Hepatocyte (in vitro differentiated cells): ENCODE measurements around the gene KRTAP9-9.

Experiments used
- CTCF ChIP-seq: fragments of 200-600 bp; sonication (generic); IDR thresholded peaks from 2 replicates; pipeline ENCODE4 v1.5.1; 2016; ENCODE audit warnings: antibody characterized with exemption, mild to moderate bottlenecking; ENCODE audit not compliant: poor library complexity
- EZH2 ChIP-seq: fragments of 200-600 bp; sonication (generic); IDR thresholded peaks from 2 replicates; pipeline ENCODE4 v1.6.1; 2016; ENCODE audit warnings: antibody characterized with exemption, mild to moderate bottlenecking, borderline replicate concordance

GRCh38 chr17:41258406-41258805 lies 3.2 kb downstream of the KRTAP9-9 start:
- no peak for TF ChIP-seq CTCF
- TF ChIP-seq EZH2, result no peak
